GM18951 (cell line): ENCODE data around the gene TNRC6C.

Experiments
- POLR2A ChIP-seq: IDR thresholded peaks from 4 replicates; pipeline ENCODE4 v1.6.1; 2011; ENCODE audit warnings: mild to moderate bottlenecking; ENCODE audit not compliant: insufficient read length, insufficient read depth; ENCODE audit errors: extremely low read depth
- in situ Hi-C: fragments of 300-500 bp; cut with MboI; formaldehyde crosslinking; loops from one replicate; pipeline ENCODE4 v1.12.0; 2022; ENCODE audit warnings: low sequenced_read_pairs, mixed read lengths, inconsistent platforms; ENCODE audit not compliant: unreplicated experiment

Gene TNRC6C

GRCh38 chr17:78118801-78119241 is 160.3 kb downstream of the TNRC6C start:
- peak; percentile 39 for TF ChIP-seq POLR2A
- in situ Hi-C loops, result loop anchor here (5.0 kb wide), 1 partner anchor 63 kb away; no protein-coding TSS in a partner anchor

GRCh38 chr17:78120537-78120936 is 162.0 kb downstream of the TNRC6C start:
- no peak for TF ChIP-seq POLR2A
- in situ Hi-C loops, result no loop called here

- in situ Hi-C loops, result no loop called here
- peak; percentile 49 for TF ChIP-seq POLR2A
These were observed 162.7 kb downstream of the TNRC6C start for GRCh38 chr17:78120971-78121800.

- TF ChIP-seq POLR2A, result no peak
- in situ Hi-C loops, result no loop called here
These were observed 163.3 kb downstream of the TNRC6C start for GRCh38 chr17:78121801-78122215.

- in situ Hi-C loops, result no loop called here
- TF ChIP-seq POLR2A, result no peak
These were observed 163.9 kb downstream of the TNRC6C start for GRCh38 chr17:78122216-78122930.

GRCh38 chr17:78122931-78123249 is 164.4 kb downstream of the TNRC6C start:
- in situ Hi-C loops, result no loop called here
- no peak for TF ChIP-seq POLR2A

- in situ Hi-C loops, result no loop called here
- TF ChIP-seq POLR2A, result no peak
These were observed 164.9 kb downstream of the TNRC6C start for GRCh38 chr17:78123258-78123929.

GRCh38 chr17:78124081-78124835 is 165.8 kb downstream of the TNRC6C start:
- peak; percentile 31 for TF ChIP-seq POLR2A
- in situ Hi-C loops, result no loop called here

GRCh38 chr17:78124836-78125137 is 166.3 kb downstream of the TNRC6C start:
- in situ Hi-C loops, result no loop called here
- no peak for TF ChIP-seq POLR2A

GRCh38 chr17:78125138-78125913 is 166.8 kb downstream of the TNRC6C start:
- in situ Hi-C loops, result no loop called here
- TF ChIP-seq POLR2A, result no peak

- peak; percentile 18 for TF ChIP-seq POLR2A
- in situ Hi-C loops, result no loop called here
These were observed 167.7 kb downstream of the TNRC6C start for GRCh38 chr17:78125976-78126894.
